ENCODE results near the gene FARSB. TPM values are rescaled to one million over a fixed set of nuclear protein-coding genes. Genes with fewer than 3 reads are reported as not detected.
A peak's percentile ranks its signal among the peaks of the same experiment; 100 is the strongest.

Gene FARSB
- total RNA-seq, 1 experiment from 2014 or later = 72.1 TPM

DNA sequence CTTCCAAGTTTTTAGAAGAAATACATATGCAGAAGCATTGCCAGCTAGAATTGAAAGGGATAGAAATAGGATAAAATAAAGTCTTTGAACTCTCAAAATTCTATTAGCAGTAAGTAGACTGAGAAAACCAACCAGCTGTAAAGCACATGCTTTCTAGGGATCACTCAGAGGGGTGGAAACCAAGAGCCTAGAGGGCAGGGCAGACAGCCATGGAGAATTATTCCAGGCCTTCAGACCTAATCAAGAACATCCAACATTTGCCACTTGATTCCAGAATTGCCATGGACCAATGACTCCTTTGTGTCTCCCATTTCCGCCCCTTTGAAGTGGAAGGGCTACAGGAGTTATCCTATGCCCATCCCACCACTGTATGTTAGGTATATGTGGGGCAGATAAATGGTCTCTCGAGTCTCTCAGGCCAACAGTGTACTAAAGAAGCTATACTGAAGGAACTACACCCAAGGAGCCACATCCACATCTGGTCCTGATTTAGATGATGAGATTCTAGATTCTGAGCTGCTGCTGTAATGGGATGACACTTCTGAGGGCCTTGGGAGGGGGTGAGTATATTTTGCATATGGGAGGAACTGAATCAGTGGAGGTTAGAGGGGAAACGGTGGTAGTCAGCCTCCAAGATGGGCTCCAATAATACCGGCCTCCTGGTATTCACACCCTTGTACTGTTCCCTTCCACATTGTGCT is 4.0 kb downstream of the FARSB start:
- Histone ChIP-seq H3K27me3 (replicated peaks; ENCODE audit: insufficient read depth, low read depth, low read length, poor library complexity) (no peaks in the 10 kb centered on the region), H3K4me1 (ENCODE audit: insufficient read depth, low read length, poor library complexity, severe bottlenecking) (peaks cover 34% of the 10 kb centered on the region), H3K9me3 (ENCODE audit: low read depth, low read length, poor library complexity, severe bottlenecking) (no peaks in the 10 kb centered on the region), H3K27ac (ENCODE audit: low read depth, low read length, poor library complexity, severe bottlenecking) (peak overlapping the region; percentile 47), H3K36me3 (ENCODE audit: insufficient read depth, low read length, poor library complexity, severe bottlenecking) (peaks cover 16% of the 10 kb centered on the region), H3K4me3 (ENCODE audit: low read depth, low read length, poor library complexity, severe bottlenecking) (no peak overlapping the region)
- DNase-seq (ENCODE audit: low spot score) = peak; percentile 73
- ChIA-PET CTCF (no interaction called here), POLR2A (ENCODE audit: low non-redundant PET) (no interaction called here)
- TF ChIP-seq EZH2 (IDR thresholded peaks at IDR 0.05; ENCODE audit: borderline replicate concordance, low read depth, low read length, poor library complexity, severe bottlenecking) = no peak
- TF ChIP-seq, protein P1, sequence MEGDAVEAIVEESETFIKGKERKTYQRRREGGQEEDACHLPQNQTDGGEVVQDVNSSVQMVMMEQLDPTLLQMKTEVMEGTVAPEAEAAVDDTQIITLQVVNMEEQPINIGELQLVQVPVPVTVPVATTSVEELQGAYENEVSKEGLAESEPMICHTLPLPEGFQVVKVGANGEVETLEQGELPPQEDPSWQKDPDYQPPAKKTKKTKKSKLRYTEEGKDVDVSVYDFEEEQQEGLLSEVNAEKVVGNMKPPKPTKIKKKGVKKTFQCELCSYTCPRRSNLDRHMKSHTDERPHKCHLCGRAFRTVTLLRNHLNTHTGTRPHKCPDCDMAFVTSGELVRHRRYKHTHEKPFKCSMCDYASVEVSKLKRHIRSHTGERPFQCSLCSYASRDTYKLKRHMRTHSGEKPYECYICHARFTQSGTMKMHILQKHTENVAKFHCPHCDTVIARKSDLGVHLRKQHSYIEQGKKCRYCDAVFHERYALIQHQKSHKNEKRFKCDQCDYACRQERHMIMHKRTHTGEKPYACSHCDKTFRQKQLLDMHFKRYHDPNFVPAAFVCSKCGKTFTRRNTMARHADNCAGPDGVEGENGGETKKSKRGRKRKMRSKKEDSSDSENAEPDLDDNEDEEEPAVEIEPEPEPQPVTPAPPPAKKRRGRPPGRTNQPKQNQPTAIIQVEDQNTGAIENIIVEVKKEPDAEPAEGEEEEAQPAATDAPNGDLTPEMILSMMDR (conservative IDR thresholded peaks at IDR 0.05; ENCODE audit: low read depth, low read length) = no peak
- no TSS peak for BruUV-seq (replicated peaks)
- intact Hi-C loops (cut with micrococcal nuclease; ENCODE audit: unreplicated experiment) = no loop called here

DNA sequence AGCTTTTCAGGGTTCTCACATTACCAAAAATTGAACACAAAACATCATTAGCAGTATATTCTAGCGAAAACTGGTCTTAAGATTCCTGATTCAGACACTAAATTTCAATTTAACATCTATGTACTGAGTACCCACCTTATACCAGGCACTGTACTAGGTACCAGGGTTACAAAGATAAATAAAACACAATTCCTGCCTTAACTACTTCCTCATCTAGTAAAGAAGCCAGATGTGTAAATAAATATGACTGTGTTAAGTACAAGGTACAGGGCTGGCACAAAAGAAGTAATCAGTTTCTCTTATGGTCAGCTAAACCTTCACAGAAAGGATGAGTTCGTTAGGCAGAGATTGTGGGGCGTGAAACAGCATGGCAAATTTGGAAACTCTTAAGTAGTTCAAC is 6.1 kb downstream of the FARSB start:
- BruUV-seq (replicated peaks) = no TSS peak
- no peaks in the 10 kb centered on the region for H3K27me3 ChIP-seq (replicated peaks; ENCODE audit: insufficient read depth, low read depth, low read length, poor library complexity)
- H3K27ac ChIP-seq (ENCODE audit: low read depth, low read length, poor library complexity, severe bottlenecking) = no peak overlapping the region
- H3K36me3 ChIP-seq (ENCODE audit: insufficient read depth, low read length, poor library complexity, severe bottlenecking) = peaks cover 37% of the 10 kb centered on the region
- H3K4me1 ChIP-seq (ENCODE audit: insufficient read depth, low read length, poor library complexity, severe bottlenecking) = peaks cover 34% of the 10 kb centered on the region
- intact Hi-C loops (cut with micrococcal nuclease; ENCODE audit: unreplicated experiment) = no loop called here
- POLR2A ChIA-PET (ENCODE audit: low non-redundant PET) = no interaction called here
- no peaks in the 10 kb centered on the region for H3K9me3 ChIP-seq (ENCODE audit: low read depth, low read length, poor library complexity, severe bottlenecking)
- CTCF ChIA-PET = no interaction called here
- no peak for TF ChIP-seq EZH2 (IDR thresholded peaks at IDR 0.05; ENCODE audit: borderline replicate concordance, low read depth, low read length, poor library complexity, severe bottlenecking)
- TF ChIP-seq, protein P1 (conservative IDR thresholded peaks at IDR 0.05; ENCODE audit: low read depth, low read length) = no peak
- H3K4me3 ChIP-seq (ENCODE audit: low read depth, low read length, poor library complexity, severe bottlenecking) = no peak overlapping the region
- DNase-seq (ENCODE audit: low spot score) = no peak

DNA sequence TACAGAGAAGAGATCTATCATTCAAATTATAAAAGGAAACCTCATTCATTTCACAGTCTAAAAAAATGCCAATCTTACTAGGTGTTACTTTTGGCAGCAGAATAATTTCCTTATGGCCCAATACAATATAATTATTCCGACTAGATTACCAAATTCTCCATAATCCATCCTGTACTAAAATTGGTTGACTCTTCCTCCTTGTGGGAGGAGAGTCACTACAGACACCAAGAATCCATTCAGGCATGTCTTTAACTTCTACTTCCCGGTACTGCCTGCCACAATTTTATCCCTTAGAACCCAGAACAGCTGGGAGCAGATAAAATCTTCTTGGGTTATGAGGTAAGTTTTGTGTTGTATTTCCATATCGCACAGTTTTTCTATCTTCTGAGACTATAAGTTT is 9.9 kb downstream of the FARSB start:
- POLR2A ChIA-PET (ENCODE audit: low non-redundant PET) = no interaction called here
- H3K36me3 ChIP-seq (ENCODE audit: insufficient read depth, low read length, poor library complexity, severe bottlenecking) = peaks cover 61% of the 10 kb centered on the region
- TF ChIP-seq, protein P1 (conservative IDR thresholded peaks at IDR 0.05; ENCODE audit: low read depth, low read length) = no peak
- no peak for TF ChIP-seq EZH2 (IDR thresholded peaks at IDR 0.05; ENCODE audit: borderline replicate concordance, low read depth, low read length, poor library complexity, severe bottlenecking)
- BruUV-seq (replicated peaks) = no TSS peak
- CTCF ChIA-PET = no interaction called here
- H3K4me3 ChIP-seq (ENCODE audit: low read depth, low read length, poor library complexity, severe bottlenecking) = no peak overlapping the region
- no peaks in the 10 kb centered on the region for H3K4me1 ChIP-seq (ENCODE audit: insufficient read depth, low read length, poor library complexity, severe bottlenecking)
- intact Hi-C loops (cut with micrococcal nuclease; ENCODE audit: unreplicated experiment) = no loop called here
- no peaks in the 10 kb centered on the region for H3K9me3 ChIP-seq (ENCODE audit: low read depth, low read length, poor library complexity, severe bottlenecking)
- DNase-seq (ENCODE audit: low spot score) = no peak
- H3K27me3 ChIP-seq (replicated peaks; ENCODE audit: insufficient read depth, low read depth, low read length, poor library complexity) = no peaks in the 10 kb centered on the region
- H3K27ac ChIP-seq (ENCODE audit: low read depth, low read length, poor library complexity, severe bottlenecking) = no peak overlapping the region
